Panc1 (cell line): ENCODE results near the gene NASP. TPM values are rescaled to one million over a fixed set of nuclear protein-coding genes. Genes with fewer than 3 reads are reported as not detected.

Experiments used
- ATAC-seq: fragments of 200-7000 bp; cut with Tn5 transposase; 2 replicates; pipeline ENCODE4 v1.9.1; 2020; ENCODE audit warnings: mild to moderate bottlenecking, moderate library complexity
- BruUV-seq: library from RNA; stranded (reverse); fragments of 400-500 nt; replicated peaks from 2 replicates; lab custom pipeline; 2021; lab: Mats Ljungman, UMichigan
- CTCF ChIA-PET: fragments of 300-600 bp; sonication (Branson Sonifier 250); formaldehyde crosslinking; loops from one replicate; lab custom pipeline; 2022; ENCODE audit warnings: antibody characterized with exemption; lab: Charles Lee
- POLR2A ChIA-PET: fragments of 300-600 bp; sonication (Branson Sonifier 250); formaldehyde crosslinking; loops from one replicate; lab custom pipeline; 2022; ENCODE audit warnings: antibody characterized with exemption; lab: Charles Lee
- DNase-seq: peaks from one replicate; pipeline ENCODE4 v3.0.0-alpha.2; 2010; ENCODE audit warnings: low read depth, low spot score
- H3K27ac ChIP-seq: 2 replicates; pipeline ENCODE4 v1.5.1; 2011; ENCODE audit warnings: mild to moderate bottlenecking, low read length, inconsistent platforms
- H3K27me3 ChIP-seq: fragments of 200-500 bp; sonication (Bioruptor generic); 2 replicates; pipeline ENCODE4 v1.6.0; 2014; ENCODE audit warnings: low read length, inconsistent platforms; ENCODE audit not compliant: control insufficient read depth, insufficient read depth
- H3K36me3 ChIP-seq: fragments of 200-500 bp; sonication (Bioruptor generic); 2 replicates; pipeline ENCODE4 v1.5.1; 2014; ENCODE audit warnings: inconsistent platforms, mild to moderate bottlenecking, low read length, moderate library complexity; ENCODE audit not compliant: control insufficient read depth, insufficient read depth
- H3K4me1 ChIP-seq: 2 replicates; pipeline ENCODE4 v1.5.1; 2011; ENCODE audit warnings: inconsistent platforms, mild to moderate bottlenecking, low read length, moderate library complexity; ENCODE audit not compliant: control insufficient read depth, insufficient read depth
- H3K4me3 ChIP-seq, 2 experiments: 2 replicates each; pipeline ENCODE4 v1.5.1; 2011 to 2012; ENCODE audit warnings: low read depth in 2 of 2, low read length in 2 of 2, mild to moderate bottlenecking in 2 of 2, inconsistent platforms in 1 of 2, moderate library complexity in 1 of 2
- H3K9me3 ChIP-seq: fragments of 200-500 bp; sonication (Bioruptor generic); 2 replicates; pipeline ENCODE4 v1.5.1; 2014; ENCODE audit warnings: low read depth, mild to moderate bottlenecking, inconsistent platforms, low read length, moderate library complexity; ENCODE audit not compliant: control insufficient read depth, insufficient read depth
- CTCF ChIP-seq: fragments of 450-650 bp; IDR thresholded peaks from 2 replicates; pipeline ENCODE4 v1.5.1; 2017; ENCODE audit warnings: mild to moderate bottlenecking
- POLR2AphosphoS5 ChIP-seq: IDR thresholded peaks from 2 replicates; pipeline ENCODE4 v1.6.1; 2012; ENCODE audit warnings: mild to moderate bottlenecking, low read depth, low read length, moderate library complexity
- REST ChIP-seq, 2 experiments: IDR thresholded peaks; 2 replicates each; pipeline ENCODE4 v1.6.1; 2011 to 2012; ENCODE audit warnings: low read depth in 2 of 2, control low read depth in 1 of 2, low read length in 1 of 2, mild to moderate bottlenecking in 1 of 2, moderate library complexity in 1 of 2; ENCODE audit not compliant: insufficient read depth in 1 of 2
- SIN3A ChIP-seq: IDR thresholded peaks from 2 replicates; pipeline ENCODE4 v1.6.1; 2012; ENCODE audit warnings: low read depth, mild to moderate bottlenecking, low read length, moderate library complexity, borderline replicate concordance; ENCODE audit not compliant: insufficient read depth
- TCF7L2 ChIP-seq: IDR thresholded peaks from 2 replicates; pipeline ENCODE4 v1.6.1; 2011; ENCODE audit warnings: mild to moderate bottlenecking, low read depth, low read length, inconsistent platforms
- in situ Hi-C: cut with HindIII; loops from 2 replicates; pipeline ENCODE4 v1.10.0; 2016; ENCODE audit warnings: low sequenced_read_pairs, low pct_unique_long_range_greater_than_20kb
- intact Hi-C: fragments of 100-400 bp; cut with micrococcal nuclease; formaldehyde crosslinking; loops from one replicate; pipeline ENCODE4 v1.10.0; 2022; ENCODE audit not compliant: unreplicated experiment
- total RNA-seq: library from RNA; stranded (reverse); gene quantifications from one replicate; pipeline ENCODE4 v1.2.1, GENCODE V29; 2021; ENCODE audit not compliant: unreplicated experiment

The NASP gene
- total RNA-seq, 1 experiment from 2014 or later: 193 TPM

GRCh38 chr1:45567911-45568310 is 15.9 kb upstream of the NASP start:
- TF ChIP-seq TCF7L2 (no peak), CTCF (no peak), REST (IDR thresholded peaks at IDR 0.05; ENCODE audit: insufficient read depth in 1 of 2, low read depth in 2 of 2, low read length in 1 of 2) (no peak), POLR2AphosphoS5 (no peak)
- POLR2A ChIA-PET: no interaction called here
- H3K36me3 ChIP-seq: peaks cover 18% of the 10 kb centered on the region
- intact Hi-C loops (no loop called here), in situ Hi-C loops (no loop called here)
- H3K27ac ChIP-seq: no peak overlapping the region
- H3K9me3 ChIP-seq: no peaks in the 10 kb centered on the region
- ATAC-seq (no peak), DNase-seq (no peak)
- H3K27me3 ChIP-seq: no peaks in the 10 kb centered on the region
- BruUV-seq: no TSS peak
- CTCF ChIA-PET: interaction anchor here (1.2 kb wide), 1 partner anchor 46 kb away, joined by 3 read pairs; the partner anchor contains the start of gene PRDX1
- H3K4me3 ChIP-seq: no peak overlapping the region
- no peaks in the 10 kb centered on the region for H3K4me1 ChIP-seq

GRCh38 chr1:45568421-45568820 is 15.4 kb upstream of the NASP start:
- no TSS peak for BruUV-seq

More at GRCh38 chr1:45568421-45568820, 15.4 kb upstream of the NASP start:
- Histone ChIP-seq H3K9me3 (no peaks in the 10 kb centered on the region), H3K4me3 (no peak overlapping the region), H3K4me1 (no peaks in the 10 kb centered on the region), H3K36me3 (peaks cover 18% of the 10 kb centered on the region), H3K27me3 (no peaks in the 10 kb centered on the region), H3K27ac (no peak overlapping the region)
- DNase-seq: no peak
- no peak for ATAC-seq
- CTCF ChIA-PET: interaction anchor here (0.7 to 1.2 kb wide), 2 partner anchors 47 to 56 kb away, joined by 3 to 5 read pairs; partner anchors contain the start of gene PRDX1
- intact Hi-C loops (no loop called here), in situ Hi-C loops (no loop called here)
- TF ChIP-seq SIN3A (no peak), POLR2AphosphoS5 (no peak), CTCF (no peak), REST (IDR thresholded peaks at IDR 0.05; ENCODE audit: insufficient read depth in 1 of 2, low read depth in 2 of 2, low read length in 1 of 2) (no peak), TCF7L2 (no peak)
- POLR2A ChIA-PET: no interaction called here
